Endothelial cell of umbilical vein (primary cell): Measurements from ENCODE around the gene CASKIN1. TPM values are rescaled to one million over a fixed set of nuclear protein-coding genes. Genes with fewer than 3 reads are reported as not detected.
A peak's percentile ranks its signal among the peaks of the same experiment; 100 is the strongest.

Experiments
- BruUV-seq: library from RNA; stranded (reverse); fragments of 400-500 nt; replicated peaks from 2 replicates; lab custom pipeline; 2021; lab: Mats Ljungman, UMichigan
- CTCF ChIA-PET: fragments of 300-600, 350-600 bp; sonication (Branson Sonifier 250); formaldehyde crosslinking; loops from one replicate; lab custom pipeline; 2021; ENCODE audit warnings: antibody characterized with exemption, inconsistent platforms; lab: Charles Lee
- POLR2A ChIA-PET: fragments of 300-600, 350-600 bp; sonication (Branson Sonifier 250); formaldehyde crosslinking; loops from one replicate; lab custom pipeline; 2021; ENCODE audit warnings: antibody characterized with exemption, inconsistent platforms; lab: Charles Lee
- DNase-seq: peaks from one replicate; pipeline ENCODE4 v3.0.0-alpha.2; 2011; ENCODE audit warnings: low read depth, low spot score
- FAIRE-seq: peaks from 2 replicates; lab custom pipeline; 2011; peaks lifted over from hg19 to GRCh38; lab: Jason Lieb, UNC
- H2AFZ ChIP-seq: 2 replicates; pipeline ENCODE4 v1.6.0; 2012; ENCODE audit warnings: low read depth, low read length, control low read depth, inconsistent platforms
- H3K27ac ChIP-seq: 2 replicates; pipeline ENCODE4 v1.5.1; 2011; ENCODE audit warnings: low read depth, mild to moderate bottlenecking, control low read depth, low read length, moderate library complexity; ENCODE audit not compliant: insufficient read depth
- H3K27me3 ChIP-seq, 2 experiments: 2 replicates each; pipeline versions ENCODE4 v1.6.0 to v1.6.1; 2011; ENCODE audit warnings: low read length in 2 of 2, mixed read lengths in 1 of 2; ENCODE audit not compliant: control insufficient read depth in 2 of 2, insufficient read depth in 2 of 2
- H3K36me3 ChIP-seq, 2 experiments: 2 replicates in 1 of 2; 3 replicates in 1 of 2; pipeline ENCODE4 v1.5.1; 2011; ENCODE audit warnings: low read length in 2 of 2, mild to moderate bottlenecking in 1 of 2, moderate library complexity in 1 of 2; ENCODE audit not compliant: control insufficient read depth in 2 of 2, insufficient read depth in 2 of 2; ENCODE audit errors: extremely low read depth in 1 of 2
- H3K4me1 ChIP-seq: 3 replicates; pipeline ENCODE4 v1.5.1; 2011; ENCODE audit warnings: mild to moderate bottlenecking, low read length; ENCODE audit not compliant: control insufficient read depth, insufficient read depth; ENCODE audit errors: extremely low read depth
- H3K4me2 ChIP-seq: 2 replicates; pipeline ENCODE4 v1.6.1; 2011; ENCODE audit warnings: low read length, control low read depth, mixed read lengths; ENCODE audit not compliant: insufficient read depth
- H3K4me3 ChIP-seq, 3 experiments: fragments of 200-600 bp in 1 of 3; sonication (generic), shearing (Covaris generic) in 1 of 3; replicated peaks in 1 of 3; 2 replicates each; pipeline ENCODE4 v1.5.1; 2011 to 2016; ENCODE audit warnings: control low read depth in 3 of 3, low read length in 3 of 3, mild to moderate bottlenecking in 2 of 3, inconsistent platforms in 1 of 3, low read depth in 1 of 3, moderate library complexity in 1 of 3; ENCODE audit not compliant: insufficient read depth in 1 of 3
- H3K79me2 ChIP-seq: 2 replicates; pipeline ENCODE4 v1.6.0; 2012; ENCODE audit warnings: low read length, inconsistent platforms; ENCODE audit not compliant: control insufficient read depth, insufficient read depth
- H3K9ac ChIP-seq: replicated peaks from 2 replicates; pipeline ENCODE3; 2011; ENCODE audit warnings: low read length, control low read depth; ENCODE audit not compliant: insufficient read depth; ENCODE audit errors: extremely low read depth
- H3K9me1 ChIP-seq: replicated peaks from 3 replicates; pipeline ENCODE4 v1.6.0; 2011; ENCODE audit warnings: mild to moderate bottlenecking, low read length; ENCODE audit not compliant: control insufficient read depth, insufficient read depth; ENCODE audit errors: extremely low read depth
- H3K9me3 ChIP-seq: replicated peaks from 2 replicates; pipeline ENCODE4 v1.5.1; 2012; ENCODE audit warnings: low read length, inconsistent platforms; ENCODE audit not compliant: control insufficient read depth, insufficient read depth
- H4K20me1 ChIP-seq: replicated peaks from 2 replicates; pipeline ENCODE3; 2011; ENCODE audit warnings: mild to moderate bottlenecking, low read length; ENCODE audit not compliant: control insufficient read depth, insufficient read depth; ENCODE audit errors: extremely low read depth
- EZH2 ChIP-seq: IDR thresholded peaks from 2 replicates; pipeline ENCODE4 v1.6.1; 2012; ENCODE audit warnings: borderline replicate concordance, low read depth, mild to moderate bottlenecking, moderate library complexity, low read length, inconsistent platforms; ENCODE audit not compliant: severe bottlenecking
- FOS ChIP-seq: IDR thresholded peaks from 2 replicates; pipeline ENCODE4 v1.6.1; 2011; ENCODE audit warnings: mild to moderate bottlenecking, low read length, moderate library complexity, borderline replicate concordance; ENCODE audit not compliant: insufficient read depth
- GATA2 ChIP-seq: IDR thresholded peaks from 2 replicates; pipeline ENCODE4 v1.7.0; 2011; ENCODE audit warnings: low read depth, mild to moderate bottlenecking, moderate library complexity, mixed read lengths, low read length; ENCODE audit not compliant: insufficient read length, insufficient read depth
- JUN ChIP-seq: IDR thresholded peaks from 2 replicates; pipeline ENCODE4 v1.6.1; 2011; ENCODE audit warnings: borderline replicate concordance, low read depth; ENCODE audit not compliant: insufficient read length, insufficient read depth
- MYC ChIP-seq: IDR thresholded peaks from one replicate; pipeline ENCODE4 v1.6.1; 2011; ENCODE audit warnings: mild to moderate bottlenecking, low read depth, low read length
- POLR2A ChIP-seq: IDR thresholded peaks from 2 replicates; pipeline ENCODE4 v1.6.1; 2012; ENCODE audit warnings: low read depth, mild to moderate bottlenecking, control low read depth, low read length
- POLR2AphosphoS5 ChIP-seq: IDR thresholded peaks from 2 replicates; pipeline ENCODE4 v1.6.1; 2012; ENCODE audit warnings: low read depth, mild to moderate bottlenecking, control low read depth, low read length, moderate library complexity; ENCODE audit not compliant: insufficient read depth
- dilution Hi-C: fragments of 300-500 bp; cut with MboI; formaldehyde crosslinking; loops from one replicate; pipeline ENCODE4 v1.15.0; 2019; ENCODE audit warnings: low sequenced_read_pairs; ENCODE audit not compliant: extremely low pct_ligation_motif_present
- intact Hi-C: fragments of 100-400 bp; cut with micrococcal nuclease; formaldehyde crosslinking; loops from one replicate; pipeline ENCODE4 v1.10.0; 2022
- polyA plus RNA-seq, 4 experiments: library from polyadenylated mRNA; depleted of rRNA in 3 of 4; stranded (reverse) in 3 of 4; unstranded in 1 of 4; fragments of >200 nt; gene quantifications; 2 replicates each; pipeline versions ENCODE4 v1.2.1 to v1.2.3, GENCODE V29; 2011 to 2012; ENCODE audit warnings: missing spikeins in 1 of 4
- total RNA-seq: library from RNA; stranded (reverse); gene quantifications from 2 replicates; pipeline ENCODE4 v1.2.3, GENCODE V29; 2021
- TF ChIP-seq, protein P1 (sequence below), 2 donors: IDR thresholded peaks; 1 replicate in 1 of 2; 2 replicates in 1 of 2; pipeline ENCODE4 v1.5.1; 2011; ENCODE audit warnings: low read length in 2 of 2, mild to moderate bottlenecking in 2 of 2, moderate library complexity in 2 of 2, control low read depth in 1 of 2, inconsistent platforms in 1 of 2, low read depth in 1 of 2; ENCODE audit not compliant: insufficient read depth in 1 of 2; ENCODE audit errors: extremely low read depth in 1 of 2
- TF ChIP-seq, protein P2 (sequence below): IDR thresholded peaks from 2 replicates; pipeline ENCODE4 v1.6.1; 2011; ENCODE audit not compliant: insufficient read depth, insufficient read length

The CASKIN1 gene
- total and polyA plus RNA-seq, 2 donors (not counting 3 experiments of a cell fraction or from before 2014, with no cell fraction given), result 0.11 to 0.58 TPM

DNA sequence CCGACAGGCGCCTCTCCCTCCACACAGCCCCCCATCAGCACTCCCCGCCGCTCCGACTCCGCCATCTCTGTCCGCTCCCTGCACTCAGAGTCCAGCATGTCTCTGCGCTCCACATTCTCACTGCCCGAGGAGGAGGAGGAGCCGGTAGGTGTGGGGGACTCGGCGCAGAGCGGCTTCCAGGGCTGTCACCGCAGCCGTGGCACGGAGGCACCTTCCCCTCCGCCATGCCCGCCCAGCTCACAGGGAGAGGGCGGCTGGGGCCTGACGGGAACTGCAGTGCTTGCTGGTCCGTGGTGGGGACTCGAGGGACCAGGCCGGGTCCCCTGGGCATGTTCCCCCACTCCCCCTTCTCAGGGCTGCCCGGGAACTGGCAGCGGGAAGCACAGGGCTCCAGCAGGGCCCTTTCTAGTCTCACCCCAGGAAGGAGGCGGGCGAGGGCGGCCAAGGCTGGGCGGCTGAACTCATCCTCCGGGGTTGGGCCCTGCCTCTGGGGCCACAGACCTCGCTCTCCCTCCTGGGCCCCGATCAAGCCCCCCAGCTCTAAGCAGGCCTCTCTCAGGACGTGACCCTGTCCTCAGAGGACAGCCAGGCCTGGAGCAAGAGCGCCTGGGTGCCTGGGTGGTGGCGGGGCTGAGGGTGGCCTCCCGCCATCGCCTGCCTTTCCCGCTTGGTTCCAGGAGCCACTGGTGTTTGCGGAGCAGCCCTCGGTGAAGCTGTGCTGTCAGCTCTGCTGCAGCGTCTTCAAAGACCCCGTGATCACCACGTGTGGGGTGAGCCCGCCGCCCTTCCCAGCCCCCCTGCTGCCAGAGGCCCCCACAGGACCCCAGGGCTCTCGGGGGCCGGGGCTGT, 25.6 kb downstream of the CASKIN1 start:
- POLR2A ChIA-PET, result interaction anchor here (2.2 kb wide), 1 partner anchor 16 kb away, joined by 32 read pairs; the partner anchor contains the start of gene TRAF7
- H3K79me2 ChIP-seq, result peaks cover 48% of the 10 kb centered on the region
- dilution Hi-C loops, result loop anchor here (25.0 kb wide), 1 partner anchor 134 kb away; the partner anchor contains the start of genes NHERF2, NTHL1 and TSC2
- no peaks in the 10 kb centered on the region for H3K9me3 ChIP-seq
- H2AFZ ChIP-seq, result no peak overlapping the region
- peaks cover 24% of the 10 kb centered on the region for H3K4me1 ChIP-seq
- peak; percentile 51 for DNase-seq
- peak overlapping the region; percentile 91 for H3K9ac ChIP-seq
- H4K20me1 ChIP-seq, result no peaks in the 10 kb centered on the region
- no peaks in the 10 kb centered on the region for H3K27me3 ChIP-seq
- BruUV-seq, result TSS peak; percentile 44
- peak overlapping the region; percentile 99 for H3K27ac ChIP-seq
- H3K4me2 ChIP-seq, result peak overlapping the region; percentile 65
- no peak for TF ChIP-seq JUN
- TF ChIP-seq POLR2A, result no peak
- TF ChIP-seq, protein P1, sequence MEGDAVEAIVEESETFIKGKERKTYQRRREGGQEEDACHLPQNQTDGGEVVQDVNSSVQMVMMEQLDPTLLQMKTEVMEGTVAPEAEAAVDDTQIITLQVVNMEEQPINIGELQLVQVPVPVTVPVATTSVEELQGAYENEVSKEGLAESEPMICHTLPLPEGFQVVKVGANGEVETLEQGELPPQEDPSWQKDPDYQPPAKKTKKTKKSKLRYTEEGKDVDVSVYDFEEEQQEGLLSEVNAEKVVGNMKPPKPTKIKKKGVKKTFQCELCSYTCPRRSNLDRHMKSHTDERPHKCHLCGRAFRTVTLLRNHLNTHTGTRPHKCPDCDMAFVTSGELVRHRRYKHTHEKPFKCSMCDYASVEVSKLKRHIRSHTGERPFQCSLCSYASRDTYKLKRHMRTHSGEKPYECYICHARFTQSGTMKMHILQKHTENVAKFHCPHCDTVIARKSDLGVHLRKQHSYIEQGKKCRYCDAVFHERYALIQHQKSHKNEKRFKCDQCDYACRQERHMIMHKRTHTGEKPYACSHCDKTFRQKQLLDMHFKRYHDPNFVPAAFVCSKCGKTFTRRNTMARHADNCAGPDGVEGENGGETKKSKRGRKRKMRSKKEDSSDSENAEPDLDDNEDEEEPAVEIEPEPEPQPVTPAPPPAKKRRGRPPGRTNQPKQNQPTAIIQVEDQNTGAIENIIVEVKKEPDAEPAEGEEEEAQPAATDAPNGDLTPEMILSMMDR (IDR thresholded peaks at IDR 0.05; ENCODE audit: extremely low read depth in 1 of 2, insufficient read depth in 1 of 2, low read depth in 1 of 2, low read length in 2 of 2), result no peak
- no peak for TF ChIP-seq GATA2
- TF ChIP-seq, protein P2, sequence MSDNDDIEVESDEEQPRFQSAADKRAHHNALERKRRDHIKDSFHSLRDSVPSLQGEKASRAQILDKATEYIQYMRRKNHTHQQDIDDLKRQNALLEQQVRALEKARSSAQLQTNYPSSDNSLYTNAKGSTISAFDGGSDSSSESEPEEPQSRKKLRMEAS, result no peak
- TF ChIP-seq FOS, result no peak
- no peak for TF ChIP-seq EZH2
- TF ChIP-seq POLR2AphosphoS5, result no peak
- no peak for TF ChIP-seq MYC
- intact Hi-C loops, result loop anchor here (1.0 to 2.0 kb wide), 3 partner anchors 16 to 80 kb away; partner anchors contain the start of genes E4F1, ECI1 and TRAF7
- H3K9me1 ChIP-seq, result no peaks in the 10 kb centered on the region
- peak overlapping the region; percentile 40 to 71 (median 57) for H3K4me3 ChIP-seq
- CTCF ChIA-PET, result interaction anchor here (1.6 to 2.2 kb wide), 3 partner anchors 16 to 81 kb away, joined by 5 to 14 read pairs (median 7); partner anchors contain the start of genes ECI1 and TRAF7
- peak; percentile 72 for FAIRE-seq
- peaks cover 19 to 58% of the 10 kb centered on the region in 2 experiments for H3K36me3 ChIP-seq
